H7 (cell line): Measurements from ENCODE around the gene APOA5. TPM values are rescaled to one million over a fixed set of nuclear protein-coding genes. Genes with fewer than 3 reads are reported as not detected.

Experiments
- total RNA-seq: library from RNA; depleted of rRNA; stranded (reverse); fragments of >200 nt; shearing (Covaris generic); gene quantifications from 2 replicates; pipeline ENCODE4 v1.2.3, GENCODE V29; 2014; rRNA removed

APOA5 gene
- total RNA-seq, 1 experiment from 2014 or later: 0.07 TPM

Other genes starting within 250 kb of the APOA5 start
- 31.1 and 33.2 TPM in 2 replicates for gene BUD13, start 18.9 kb downstream of the APOA5 start, total RNA-seq
- 66.3 and 75.0 TPM in 2 replicates for gene ZPR1, start 3.9 kb downstream of the APOA5 start, total RNA-seq
- not detected in 2 replicates for gene APOA4, start 31.4 kb upstream of the APOA5 start, total RNA-seq
- not detected in 2 replicates for gene APOC3, start 38.0 kb upstream of the APOA5 start, total RNA-seq
- gene APOA1, start 45.7 kb upstream of the APOA5 start, total RNA-seq: 2.4 and 12.8 TPM in 2 replicates